ENCODE results near the gene RSL24D1. TPM values are rescaled to one million over a fixed set of nuclear protein-coding genes. Genes with fewer than 3 reads are reported as not detected.

RSL24D1 gene
- total RNA-seq, 1 experiment from 2014 or later, result 115 TPM

- peaks cover 18% of the 10 kb centered on the region for H3K36me3 Mint-ChIP-seq
- ATAC-seq (no peak), DNase-seq (ENCODE audit: low spot score) (no peak)
- POLR2A ChIA-PET, result interaction anchor here (0.7 to 1.2 kb wide), 3 partner anchors 11 to 211 kb away, joined by 3 to 5 read pairs (median 3); partner anchors contain the start of genes CCPG1, PIERCE2, PIGB and PIGBOS1
- no peak for TF ChIP-seq IRF1 (CRISPR knock-in tag; IDR thresholded peaks at IDR 0.05)
- no peak for TF ChIP-seq FOXP4 (CRISPR knock-in tag; IDR thresholded peaks at IDR 0.05)
- TF ChIP-seq JUN (CRISPR knock-in tag; IDR thresholded peaks at IDR 0.05), result no peak
- TF ChIP-seq IRF2 (CRISPR knock-in tag; IDR thresholded peaks at IDR 0.05; ENCODE audit: borderline replicate concordance, low read depth), result no peak
- no peak for TF ChIP-seq ZMAT4 (CRISPR knock-in tag; IDR thresholded peaks at IDR 0.05)
- TF ChIP-seq ZNF281 (CRISPR knock-in tag; IDR thresholded peaks at IDR 0.05), result no peak
- TF ChIP-seq SMAD4 (CRISPR knock-in tag; IDR thresholded peaks at IDR 0.05), result no peak
- TF ChIP-seq ZNF121 (CRISPR knock-in tag; IDR thresholded peaks at IDR 0.05), result no peak
- TF ChIP-seq ZNF396 (CRISPR knock-in tag; IDR thresholded peaks at IDR 0.05; ENCODE audit: borderline replicate concordance), result no peak
- TF ChIP-seq SMAD3 (CRISPR knock-in tag; IDR thresholded peaks at IDR 0.05; ENCODE audit: borderline replicate concordance), result no peak
- no peak for TF ChIP-seq ERG (CRISPR knock-in tag; IDR thresholded peaks at IDR 0.05)
- no peak for TF ChIP-seq ZNF532 (CRISPR knock-in tag; IDR thresholded peaks at IDR 0.05; ENCODE audit: borderline replicate concordance)
- no peak for TF ChIP-seq GTF2I (CRISPR knock-in tag; conservative IDR thresholded peaks at IDR 0.05)
- TF ChIP-seq ZNF671 (CRISPR knock-in tag; IDR thresholded peaks at IDR 0.05), result no peak
- TF ChIP-seq E2F5 (CRISPR knock-in tag; IDR thresholded peaks at IDR 0.05), result no peak
- TF ChIP-seq TP53 (CRISPR knock-in tag; IDR thresholded peaks at IDR 0.05), result no peak
- no peak for TF ChIP-seq CREM (CRISPR knock-in tag; IDR thresholded peaks at IDR 0.05)
- TF ChIP-seq ATF3 (CRISPR knock-in tag; conservative IDR thresholded peaks at IDR 0.05), result no peak
- TF ChIP-seq ZNF416 (CRISPR knock-in tag; IDR thresholded peaks at IDR 0.05), result no peak
- peaks cover 2% of the 10 kb centered on the region; the same call in 1 of the 2 replicates for H3K4me1 Mint-ChIP-seq
- no peak overlapping the region for H3K27ac Mint-ChIP-seq
- H3K9me3 Mint-ChIP-seq, result peaks cover 13% of the 10 kb centered on the region
- no peak overlapping the region for H3K4me3 Mint-ChIP-seq
- CTCF ChIA-PET, result interaction anchor here (0.6 to 2.2 kb wide), 11 partner anchors 22 to 329 kb away, joined by 3 to 9 read pairs (median 3); partner anchors contain the start of genes CCPG1 and PIERCE2
- H3K27me3 Mint-ChIP-seq (ENCODE audit: low read depth), result no peaks in the 10 kb centered on the region; the same call in none of the 2 replicates
Observed at GRCh38 chr15:55197362-55197705, 593 bp upstream of the RSL24D1 start.

Data from WTC11 (cell line).